Measurements from ENCODE around the gene SCARF2. TPM values are rescaled to one million over a fixed set of nuclear protein-coding genes. Genes with fewer than 3 reads are reported as not detected.

Gene SCARF2
- total RNA-seq, 1 experiment from 2014 or later = 2.7 TPM

DNA sequence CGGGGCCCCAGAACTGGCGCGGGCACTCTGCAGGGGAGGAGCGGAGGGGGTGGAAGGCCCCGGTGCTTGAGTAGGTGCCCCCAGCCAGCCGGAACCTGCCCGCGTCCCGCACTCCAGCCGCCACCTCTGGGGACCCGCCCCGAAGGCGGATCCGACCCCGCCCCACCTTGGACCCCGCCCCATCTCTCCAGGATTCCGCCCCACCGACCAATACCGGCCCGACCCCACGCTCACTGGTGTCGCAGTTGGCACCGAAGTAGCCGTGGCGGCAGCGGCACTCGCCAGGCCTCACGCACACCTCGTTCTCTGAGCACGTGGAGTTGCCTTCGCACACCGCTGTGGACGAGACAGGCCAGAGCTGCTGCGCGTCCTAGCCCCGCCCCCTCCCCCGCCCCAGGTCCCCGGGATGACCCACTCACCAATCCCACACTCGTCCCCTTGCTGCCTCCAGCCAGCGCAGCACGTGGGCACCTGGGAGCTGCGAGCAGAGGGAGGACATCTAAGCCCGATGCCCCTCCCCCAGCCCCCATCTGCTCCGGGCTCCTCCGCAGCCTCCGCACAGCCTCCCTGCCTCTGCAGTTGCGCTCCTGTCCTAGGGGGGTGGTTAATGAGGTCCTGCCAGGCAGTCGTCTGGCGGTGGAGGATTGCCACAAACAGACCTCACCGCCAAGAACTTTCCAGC is 6.0 kb downstream of the SCARF2 start:
- intact Hi-C loops (cut with micrococcal nuclease) = no loop called here

DNA sequence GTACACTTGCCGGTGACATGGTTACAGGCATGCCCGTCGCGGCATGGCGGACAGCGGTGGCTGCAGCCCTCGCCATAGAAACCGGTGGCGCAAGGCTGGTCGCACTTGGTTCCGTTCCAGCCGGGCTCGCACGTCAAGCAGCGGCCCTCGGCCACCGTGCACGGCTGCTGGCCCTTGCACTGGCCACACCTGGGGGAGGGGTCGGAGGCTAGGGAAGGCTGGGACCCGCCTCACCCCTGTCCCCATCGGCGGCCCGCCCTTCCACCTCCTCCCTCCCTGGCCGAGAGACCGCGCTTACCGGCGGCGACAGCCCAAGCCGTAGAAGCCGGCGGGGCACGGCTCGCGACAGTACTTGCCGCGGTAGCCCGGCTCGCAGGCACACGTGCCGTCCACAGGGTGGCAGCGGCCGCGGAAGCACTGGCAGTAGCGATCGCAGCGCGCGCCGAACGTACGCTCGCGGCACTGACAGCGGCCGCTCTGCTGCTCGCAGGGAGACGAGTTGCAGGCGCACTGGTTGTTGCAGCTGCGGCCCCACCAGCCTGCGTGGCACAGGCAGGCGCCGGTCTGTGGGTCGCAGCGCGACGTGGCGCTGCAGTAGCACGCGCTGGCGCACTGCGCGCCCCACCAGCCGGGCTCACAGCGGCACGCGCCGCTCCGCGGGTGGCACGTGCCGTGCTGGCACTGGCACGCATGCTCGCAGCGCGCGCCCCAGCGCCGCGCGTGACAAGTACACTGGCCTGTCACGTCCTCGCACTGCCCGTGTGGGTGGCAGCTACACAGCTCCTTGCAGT is 6.7 kb downstream of the SCARF2 start:
- H3K9me3 ChIP-seq (ENCODE audit: low read length) = no peaks in the 10 kb centered on the region
- no peaks in the 10 kb centered on the region for H3K36me3 ChIP-seq (ENCODE audit: low read depth, low read length)
- no peaks in the 10 kb centered on the region for H4K20me1 ChIP-seq (ENCODE audit: low read length)
- ChIA-PET CTCF (no interaction called here), POLR2A (ENCODE audit: unreplicated experiment) (no interaction called here)
- H3K27me3 ChIP-seq (ENCODE audit: low read length) = no peaks in the 10 kb centered on the region
- H3F3A ChIP-seq (ENCODE audit: low read length, unreplicated experiment) = no peaks in the 10 kb centered on the region
- no TSS peak for BruUV-seq (replicated peaks)
- no peaks in the 10 kb centered on the region for H3K79me2 ChIP-seq (ENCODE audit: low read length)
- H3K4me3 ChIP-seq (ENCODE audit: low read length) = peak overlapping the region; percentile 56
- intact Hi-C loops (cut with micrococcal nuclease) = no loop called here
- ATAC-seq (peak; percentile 88), DNase-seq (peak; percentile 63)
- H3K27ac ChIP-seq (ENCODE audit: low read length) = no peak overlapping the region
- peak overlapping the region; percentile 84 for H3K4me2 ChIP-seq (ENCODE audit: low read length)
- no peaks in the 10 kb centered on the region for H3K9me2 ChIP-seq (replicated peaks; ENCODE audit: low read length)
- H3K4me1 ChIP-seq (ENCODE audit: insufficient read depth, low read length) = peaks cover 3% of the 10 kb centered on the region; the same call in 1 of the 2 replicates
- no peak overlapping the region for H3K9ac ChIP-seq (ENCODE audit: low read length)
- TF ChIP-seq EZH2 (IDR thresholded peaks at IDR 0.05; ENCODE audit: low read length, unreplicated experiment) = no peak
- peak; percentile 99 for TF ChIP-seq EZH2phosphoT487 (IDR thresholded peaks at IDR 0.05; ENCODE audit: borderline replicate concordance, low read length)
- TF ChIP-seq, protein P1, sequence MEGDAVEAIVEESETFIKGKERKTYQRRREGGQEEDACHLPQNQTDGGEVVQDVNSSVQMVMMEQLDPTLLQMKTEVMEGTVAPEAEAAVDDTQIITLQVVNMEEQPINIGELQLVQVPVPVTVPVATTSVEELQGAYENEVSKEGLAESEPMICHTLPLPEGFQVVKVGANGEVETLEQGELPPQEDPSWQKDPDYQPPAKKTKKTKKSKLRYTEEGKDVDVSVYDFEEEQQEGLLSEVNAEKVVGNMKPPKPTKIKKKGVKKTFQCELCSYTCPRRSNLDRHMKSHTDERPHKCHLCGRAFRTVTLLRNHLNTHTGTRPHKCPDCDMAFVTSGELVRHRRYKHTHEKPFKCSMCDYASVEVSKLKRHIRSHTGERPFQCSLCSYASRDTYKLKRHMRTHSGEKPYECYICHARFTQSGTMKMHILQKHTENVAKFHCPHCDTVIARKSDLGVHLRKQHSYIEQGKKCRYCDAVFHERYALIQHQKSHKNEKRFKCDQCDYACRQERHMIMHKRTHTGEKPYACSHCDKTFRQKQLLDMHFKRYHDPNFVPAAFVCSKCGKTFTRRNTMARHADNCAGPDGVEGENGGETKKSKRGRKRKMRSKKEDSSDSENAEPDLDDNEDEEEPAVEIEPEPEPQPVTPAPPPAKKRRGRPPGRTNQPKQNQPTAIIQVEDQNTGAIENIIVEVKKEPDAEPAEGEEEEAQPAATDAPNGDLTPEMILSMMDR (conservative IDR thresholded peaks at IDR 0.05; ENCODE audit: low read depth, low read length) = 0 out of 2 replicates have a peak, but pooled peaks have one; percentile 10
- H2AFZ ChIP-seq (ENCODE audit: low read length) = 0 out of 2 replicates have a peak overlapping the region, but pooled peaks have one; percentile 18

More for the DNA sequence above, 6.0 kb downstream of the SCARF2 start:
- no peaks in the 10 kb centered on the region for H3K36me3 ChIP-seq (ENCODE audit: low read depth, low read length)
- no peaks in the 10 kb centered on the region for H4K20me1 ChIP-seq (ENCODE audit: low read length)
- POLR2A ChIA-PET (ENCODE audit: unreplicated experiment) = no interaction called here
- H3K79me2 ChIP-seq (ENCODE audit: low read length) = no peaks in the 10 kb centered on the region
- BruUV-seq (replicated peaks) = no TSS peak
- DNase-seq (no peak), ATAC-seq (peak; percentile 19)
- H3K4me1 ChIP-seq (ENCODE audit: insufficient read depth, low read length) = peaks cover 3% of the 10 kb centered on the region; the same call in 1 of the 2 replicates
- H3F3A ChIP-seq (ENCODE audit: low read length, unreplicated experiment) = no peaks in the 10 kb centered on the region
- no peak overlapping the region for H3K27ac ChIP-seq (ENCODE audit: low read length)
- H3K4me2 ChIP-seq (ENCODE audit: low read length) = peak overlapping the region; percentile 84
- peaks cover 2% of the 10 kb centered on the region; the same call in 1 of the 2 replicates for H3K27me3 ChIP-seq (ENCODE audit: low read length)
- H2AFZ ChIP-seq (ENCODE audit: low read length) = 0 out of 2 replicates have a peak overlapping the region, but pooled peaks have one; percentile 18
- H3K9me3 ChIP-seq (ENCODE audit: low read length) = no peaks in the 10 kb centered on the region
- CTCF ChIA-PET = no interaction called here
- no peaks in the 10 kb centered on the region for H3K9me2 ChIP-seq (replicated peaks; ENCODE audit: low read length)
- H3K9ac ChIP-seq (ENCODE audit: low read length) = no peak overlapping the region
- no peak for TF ChIP-seq EZH2 (IDR thresholded peaks at IDR 0.05; ENCODE audit: low read length, unreplicated experiment)
- TF ChIP-seq EZH2phosphoT487 (IDR thresholded peaks at IDR 0.05; ENCODE audit: borderline replicate concordance, low read length) = no peak
- TF ChIP-seq, protein P1 (conservative IDR thresholded peaks at IDR 0.05; ENCODE audit: low read depth, low read length) = no peak
- peak overlapping the region; percentile 56 for H3K4me3 ChIP-seq (ENCODE audit: low read length)

All from PC-3 (cell line).